HepG2 (cell line): Measurements from ENCODE around the gene FGFR2. TPM values are rescaled to one million over a fixed set of nuclear protein-coding genes. Genes with fewer than 3 reads are reported as not detected.

Experiments
- ATAC-seq: fragments of 200-7000 bp; cut with Tn5 transposase; 3 replicates; pipeline ENCODE4 v1.9.1; 2020; ENCODE audit warnings: mild to moderate bottlenecking, moderate library complexity
- BruUV-seq: library from RNA; stranded (reverse); fragments of 400-500 nt; replicated peaks from 2 replicates; lab custom pipeline; 2021; lab: Mats Ljungman, UMichigan
- CTCF ChIA-PET: fragments of 300-600 bp; formaldehyde crosslinking; extraction: SDS; loops from one replicate; lab custom pipeline; 2021; ENCODE audit warnings: low total read pairs, inconsistent platforms, low intra/inter-chr PET ratio; lab: Yijun Ruan, JAX
- POLR2A ChIA-PET: fragments of 350-600 bp; sonication (Branson Sonifier 250); formaldehyde crosslinking; loops from one replicate; lab custom pipeline; 2020; ENCODE audit warnings: antibody characterized with exemption, inconsistent platforms; lab: Yijun Ruan, JAX
- DNase-seq: peaks from one replicate; pipeline ENCODE4 v3.0.0-alpha.2; 2015; ENCODE audit warnings: low spot score
- FAIRE-seq: peaks from 3 replicates; lab custom pipeline; 2011; peaks lifted over from hg19 to GRCh38; lab: Jason Lieb, UNC
- H2AFZ ChIP-seq: one replicate; pipeline ENCODE4 v1.6.1; 2011; ENCODE audit warnings: low read length, inconsistent platforms
- H3K27ac ChIP-seq: fragments of 300-600 bp; 3 replicates; pipeline ENCODE4 v1.8.0; 2011; ENCODE audit warnings: mixed run types, mild to moderate bottlenecking, mixed read lengths, low read length, inconsistent platforms; ENCODE audit not compliant: insufficient read depth; ENCODE audit errors: extremely low read length
- H3K27me3 ChIP-seq, 2 experiments: fragments of 200-600 bp in 1 of 2; 2 replicates in 1 of 2; 3 replicates in 1 of 2; pipeline versions ENCODE4 v1.6.0 to v1.8.0; 2011; ENCODE audit warnings: low read length in 2 of 2, mild to moderate bottlenecking in 2 of 2, moderate library complexity in 2 of 2, inconsistent platforms in 1 of 2; ENCODE audit not compliant: insufficient read depth in 2 of 2, control insufficient read depth in 1 of 2
- H3K36me3 ChIP-seq, 2 experiments: fragments of 200-600 bp in 1 of 2; replicated peaks in 1 of 2; 2 replicates in 1 of 2; 3 replicates in 1 of 2; pipeline versions ENCODE4 v1.5.1 to v1.8.0; 2011; ENCODE audit warnings: low read length in 2 of 2, inconsistent platforms in 1 of 2; ENCODE audit not compliant: insufficient read depth in 2 of 2, control insufficient read depth in 1 of 2
- H3K4me1 ChIP-seq: 2 replicates; pipeline ENCODE4 v1.5.1; 2012; ENCODE audit warnings: low read length, inconsistent platforms; ENCODE audit not compliant: insufficient read depth
- H3K4me2 ChIP-seq: 2 replicates; pipeline ENCODE4 v1.6.0; 2011; ENCODE audit warnings: low read depth, low read length, inconsistent platforms
- H3K4me3 ChIP-seq, 3 experiments: fragments of 200-600 bp in 1 of 3; sonication (generic), shearing (Covaris generic) in 1 of 3; replicated peaks in 1 of 3; 2 replicates each; pipeline ENCODE4 v1.5.1; 2011 to 2016; ENCODE audit warnings: low read length in 3 of 3, inconsistent platforms in 2 of 3, low read depth in 2 of 3, mild to moderate bottlenecking in 2 of 3, control low read depth in 1 of 3, mixed read lengths in 1 of 3; ENCODE audit not compliant: insufficient read depth in 1 of 3
- H3K79me2 ChIP-seq: one replicate; pipeline ENCODE4 v1.6.1; 2011; ENCODE audit warnings: low read length, inconsistent platforms; ENCODE audit not compliant: insufficient read depth
- H3K9ac ChIP-seq: 2 replicates; pipeline ENCODE4 v1.6.0; 2011; ENCODE audit warnings: mild to moderate bottlenecking, low read depth, low read length, inconsistent platforms; ENCODE audit not compliant: insufficient read depth
- H3K9me3 ChIP-seq: 2 replicates; pipeline ENCODE4 v1.5.1; 2012; ENCODE audit warnings: mild to moderate bottlenecking, low read length
- H4K20me1 ChIP-seq: 2 replicates; pipeline ENCODE4 v1.6.0; 2011; ENCODE audit warnings: inconsistent platforms, mild to moderate bottlenecking, low read length, moderate library complexity; ENCODE audit not compliant: insufficient read depth
- AGO2 ChIP-seq: fragments of 200-400 bp; formaldehyde crosslinking; optimal IDR thresholded peaks from 2 replicates; pipeline ENCODE3; 2017; ENCODE audit warnings: mild to moderate bottlenecking, low read depth, low read length, moderate library complexity
- ATF7 ChIP-seq, 2 experiments: fragments of 450-650 bp in 1 of 2; sonication (generic) in 1 of 2; formaldehyde crosslinking in 1 of 2; IDR thresholded peaks; 2 replicates each; pipeline versions ENCODE4 v1.4.0 to v1.6.1; 2016 to 2020; ENCODE audit warnings: antibody characterized with exemption in 1 of 2, mild to moderate bottlenecking in 1 of 2, missing genetic modification reagents in 1 of 2
- FOXK1 ChIP-seq: sonication (generic); formaldehyde crosslinking; IDR thresholded peaks from 2 replicates; pipeline ENCODE4 v1.4.0; 2020; ENCODE audit warnings: low read depth, missing genetic modification reagents, borderline replicate concordance
- HDAC1 ChIP-seq: sonication (generic); formaldehyde crosslinking; IDR thresholded peaks from 2 replicates; pipeline ENCODE4 v1.5.1; 2020; ENCODE audit warnings: mild to moderate bottlenecking, missing genetic modification reagents
- HDAC6 ChIP-seq: fragments of 200-600 bp; sonication (generic); IDR thresholded peaks from 2 replicates; pipeline ENCODE4 v1.7.0; 2017; ENCODE audit warnings: mild to moderate bottlenecking, antibody characterized with exemption, low read length, low read depth
- MAZ ChIP-seq, 2 experiments: sonication (generic) in 1 of 2; formaldehyde crosslinking in 1 of 2; IDR thresholded peaks; 2 replicates each; pipeline versions ENCODE4 v1.5.0 to v1.6.1; 2012 to 2020; ENCODE audit warnings: low read depth in 2 of 2, mild to moderate bottlenecking in 2 of 2, borderline replicate concordance in 1 of 2, improper control_type of control experiment in 1 of 2, low read length in 1 of 2, missing genetic modification reagents in 1 of 2, moderate library complexity in 1 of 2
- NFYC ChIP-seq: IDR thresholded peaks from 2 replicates; pipeline ENCODE4 v1.6.1; 2016; ENCODE audit warnings: missing genetic modification reagents, missing compliant biosample characterization
- PLSCR1 ChIP-seq: sonication (generic); formaldehyde crosslinking; IDR thresholded peaks from 2 replicates; pipeline ENCODE4 v1.5.0; 2020; ENCODE audit warnings: missing genetic modification reagents, mild to moderate bottlenecking, borderline replicate concordance
- SAFB2 ChIP-seq: sonication (generic); formaldehyde crosslinking; IDR thresholded peaks from 2 replicates; pipeline ENCODE4 v1.5.1; 2020; ENCODE audit warnings: missing genetic modification reagents, low read depth, mild to moderate bottlenecking, borderline replicate concordance
- TEAD3 ChIP-seq: optimal IDR thresholded peaks from 2 replicates; pipeline ENCODE3; 2016; ENCODE audit warnings: borderline replicate concordance
- ZNF235 ChIP-seq: sonication (generic); formaldehyde crosslinking; IDR thresholded peaks from 2 replicates; pipeline ENCODE4 v1.8.1; 2023; ENCODE audit warnings: mild to moderate bottlenecking, missing genetic modification reagents, borderline replicate concordance
- WGBS: methylation state at CpG from one replicate; pipeline ENCODE4 v1.1.6; 2017; ENCODE audit warnings: low lambda C conversion rate; 5-methylcytosine and 5-hydroxymethylcytosine counted together
- in situ Hi-C: cut with HindIII; loops from 2 replicates; pipeline ENCODE4 v1.10.0; 2017; ENCODE audit warnings: low pct_unique_long_range_greater_than_20kb; ENCODE audit not compliant: extremely low pct_ligation_motif_present
- intact Hi-C: fragments of 100-400 bp; cut with micrococcal nuclease; formaldehyde crosslinking; loops from one replicate; pipeline ENCODE4 v1.10.0; 2022; ENCODE audit not compliant: unreplicated experiment
- polyA plus RNA-seq, 8 experiments: library from polyadenylated mRNA; depleted of rRNA in 3 of 8; stranded (reverse) in 7 of 8; unstranded in 1 of 8; fragments of >200 nt; fragmentation: Illumina TruSeq in 4 of 8; extraction: Trizol in 4 of 8; gene quantifications; 2 replicates each; pipeline versions ENCODE4 v1.2.1 to v1.2.3, GENCODE V29; 2011 to 2016; ENCODE audit warnings: low read depth in 4 of 8, missing spikeins in 1 of 8, mixed read lengths in 1 of 8; ENCODE audit not compliant: insufficient read depth in 1 of 8
- total RNA-seq, 5 experiments: library from RNA; depleted of rRNA; stranded (reverse); fragments of >200 nt; fragmentation: Illumina TruSeq; extraction: Trizol; gene quantifications; 2 replicates each; pipeline ENCODE4 v1.2.3, GENCODE V29; 2016; ENCODE audit warnings: low read depth in 1 of 5
- TF ChIP-seq, protein P1 (sequence below): sonication (generic); formaldehyde crosslinking; IDR thresholded peaks from 2 replicates; pipeline ENCODE4 v1.4.0; 2020; ENCODE audit warnings: missing genetic modification reagents, borderline replicate concordance
- TF ChIP-seq, protein P2 (sequence below): IDR thresholded peaks from 2 replicates; pipeline ENCODE4 v1.6.1; 2016; ENCODE audit warnings: low read depth

The FGFR2 gene
- total and polyA plus RNA-seq, 2 of the 13 experiments (the other 11 are each of a cell fraction or from before 2014, with no cell fraction given): 1.6 to 2.6 TPM

DNA sequence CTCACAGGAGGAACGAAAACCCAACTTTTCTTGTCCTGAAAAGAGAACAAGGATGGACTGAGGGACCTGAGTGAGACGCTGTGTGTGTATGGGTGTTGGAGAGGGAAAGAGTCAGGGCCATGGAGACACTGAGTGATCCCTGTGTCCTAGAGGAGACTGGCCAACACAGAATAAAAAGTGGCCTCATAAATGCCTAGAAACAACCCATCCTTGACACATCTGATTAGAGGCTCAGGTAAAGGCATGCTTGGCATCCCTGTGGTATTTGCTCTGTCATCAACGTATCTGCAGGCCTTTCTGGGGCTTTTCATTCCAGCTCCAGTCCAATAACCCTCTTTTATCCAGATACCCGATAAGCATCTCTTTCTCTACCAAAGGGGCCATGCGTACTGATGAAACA lies 86.3 kb downstream of the FGFR2 start:
- Histone ChIP-seq H3K9ac (no peak overlapping the region), H3K4me1 (peaks cover 9% of the 10 kb centered on the region; the same call in 1 of the 2 replicates), H3K4me3 (no peak overlapping the region), H3K27me3 (no peaks in the 10 kb centered on the region), H3K79me2 (no peaks in the 10 kb centered on the region), H2AFZ (no peak overlapping the region), H4K20me1 (no peaks in the 10 kb centered on the region), H3K36me3 (peaks cover 0 to 3% of the 10 kb centered on the region in 2 experiments; a peak in 2 of 5 replicates), H3K4me2 (no peak overlapping the region), H3K27ac (no peak overlapping the region), H3K9me3 (no peaks in the 10 kb centered on the region)
- CTCF ChIA-PET: no interaction called here
- ATAC-seq (peak; percentile 47; the same call in 2 of the 3 replicates), FAIRE-seq (no peak), DNase-seq (peak; percentile 14)
- BruUV-seq: no TSS peak
- intact Hi-C loops: no loop called here
- 75% methylated on average over 5 of the region's 5 CpGs for WGBS
- peak; percentile 43 for TF ChIP-seq TEAD3
- TF ChIP-seq SAFB2 (CRISPR knock-in tag): no peak
- in situ Hi-C loops: no loop called here
- POLR2A ChIA-PET: no interaction called here

DNA sequence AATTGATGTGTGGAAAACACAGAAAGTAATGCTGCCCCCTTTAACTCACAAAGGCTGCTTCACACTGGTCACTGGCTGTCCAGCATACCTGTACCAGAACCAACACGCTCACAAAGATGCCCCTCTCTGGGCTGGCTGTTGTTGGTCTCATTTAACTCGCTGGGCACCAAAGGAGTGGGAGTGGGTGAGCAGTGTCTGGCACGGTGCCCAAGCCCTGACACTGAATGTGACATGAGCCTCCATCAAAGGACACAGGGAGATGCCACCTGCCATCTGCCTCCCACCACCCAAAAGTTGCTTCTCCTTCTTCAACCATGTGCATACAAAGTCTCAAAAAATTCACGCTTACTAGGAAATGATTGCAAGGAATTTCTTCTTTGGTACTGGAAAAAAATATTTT lies 86.8 kb downstream of the FGFR2 start:
- Histone ChIP-seq H3K9ac (no peak overlapping the region), H4K20me1 (no peaks in the 10 kb centered on the region), H3K4me2 (no peak overlapping the region), H3K27me3 (no peaks in the 10 kb centered on the region), H2AFZ (no peak overlapping the region), H3K27ac (no peak overlapping the region), H3K36me3 (peaks cover 0 to 3% of the 10 kb centered on the region in 2 experiments; a peak in 2 of 5 replicates), H3K9me3 (no peaks in the 10 kb centered on the region), H3K4me1 (peaks cover 9% of the 10 kb centered on the region; the same call in 1 of the 2 replicates), H3K79me2 (no peaks in the 10 kb centered on the region), H3K4me3 (no peak overlapping the region)
- WGBS: 94% methylated on average over 4 of the region's 4 CpGs
- ATAC-seq (no peak), FAIRE-seq (no peak), DNase-seq (no peak)
- in situ Hi-C loops (no loop called here), intact Hi-C loops (no loop called here)
- ChIA-PET POLR2A (no interaction called here), CTCF (no interaction called here)
- BruUV-seq: no TSS peak
- TF ChIP-seq MAZ (IDR thresholded peaks at IDR 0.05; ENCODE audit: borderline replicate concordance, low read depth, low read length) (no peak), MAZ (CRISPR knock-in tag; IDR thresholded peaks at IDR 0.05; ENCODE audit: low read depth) (no peak), FOXK1 (CRISPR knock-in tag) (no peak), ZNF235 (CRISPR knock-in tag) (no peak), NFYC (CRISPR knock-in tag) (no peak), AGO2 (no peak), PLSCR1 (CRISPR knock-in tag) (no peak), HDAC6 (no peak), HDAC1 (CRISPR knock-in tag) (no peak), ATF7 (IDR thresholded peaks at IDR 0.05) (no peak), ATF7 (CRISPR knock-in tag; IDR thresholded peaks at IDR 0.05) (no peak)
- TF ChIP-seq, protein P1, sequence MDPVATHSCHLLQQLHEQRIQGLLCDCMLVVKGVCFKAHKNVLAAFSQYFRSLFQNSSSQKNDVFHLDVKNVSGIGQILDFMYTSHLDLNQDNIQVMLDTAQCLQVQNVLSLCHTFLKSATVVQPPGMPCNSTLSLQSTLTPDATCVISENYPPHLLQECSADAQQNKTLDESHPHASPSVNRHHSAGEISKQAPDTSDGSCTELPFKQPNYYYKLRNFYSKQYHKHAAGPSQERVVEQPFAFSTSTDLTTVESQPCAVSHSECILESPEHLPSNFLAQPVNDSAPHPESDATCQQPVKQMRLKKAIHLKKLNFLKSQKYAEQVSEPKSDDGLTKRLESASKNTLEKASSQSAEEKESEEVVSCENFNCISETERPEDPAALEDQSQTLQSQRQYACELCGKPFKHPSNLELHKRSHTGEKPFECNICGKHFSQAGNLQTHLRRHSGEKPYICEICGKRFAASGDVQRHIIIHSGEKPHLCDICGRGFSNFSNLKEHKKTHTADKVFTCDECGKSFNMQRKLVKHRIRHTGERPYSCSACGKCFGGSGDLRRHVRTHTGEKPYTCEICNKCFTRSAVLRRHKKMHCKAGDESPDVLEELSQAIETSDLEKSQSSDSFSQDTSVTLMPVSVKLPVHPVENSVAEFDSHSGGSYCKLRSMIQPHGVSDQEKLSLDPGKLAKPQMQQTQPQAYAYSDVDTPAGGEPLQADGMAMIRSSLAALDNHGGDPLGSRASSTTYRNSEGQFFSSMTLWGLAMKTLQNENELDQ (CRISPR knock-in tag): no peak
- TF ChIP-seq, protein P2, sequence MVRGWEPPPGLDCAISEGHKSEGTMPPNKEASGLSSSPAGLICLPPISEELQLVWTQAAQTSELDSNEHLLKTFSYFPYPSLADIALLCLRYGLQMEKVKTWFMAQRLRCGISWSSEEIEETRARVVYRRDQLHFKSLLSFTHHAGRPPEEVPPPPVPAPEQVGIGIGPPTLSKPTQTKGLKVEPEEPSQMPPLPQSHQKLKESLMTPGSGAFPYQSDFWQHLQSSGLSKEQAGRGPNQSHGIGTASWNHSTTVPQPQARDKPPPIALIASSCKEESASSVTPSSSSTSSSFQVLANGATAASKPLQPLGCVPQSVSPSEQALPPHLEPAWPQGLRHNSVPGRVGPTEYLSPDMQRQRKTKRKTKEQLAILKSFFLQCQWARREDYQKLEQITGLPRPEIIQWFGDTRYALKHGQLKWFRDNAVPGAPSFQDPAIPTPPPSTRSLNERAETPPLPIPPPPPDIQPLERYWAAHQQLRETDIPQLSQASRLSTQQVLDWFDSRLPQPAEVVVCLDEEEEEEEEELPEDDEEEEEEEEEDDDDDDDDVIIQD (CRISPR knock-in tag): no peak
